Osteocyte (in vitro differentiated cells): Measurements from ENCODE around the gene PACS1. TPM values are rescaled to one million over a fixed set of nuclear protein-coding genes. Genes with fewer than 3 reads are reported as not detected.
"Not testable (repeated sequence)": the region's sequence is repeated elsewhere in the genome, so short reads cannot be mapped to it uniquely, and the experiment has no call there.

ENCODE experiments used
- DNase-seq: peaks from one replicate; pipeline ENCODE4 v3.0.0; 2021; ENCODE audit warnings: mixed read lengths; ENCODE audit not compliant: unreplicated experiment; ENCODE audit errors: extremely low spot score
- H3K27ac Mint-ChIP-seq: one replicate; pipeline ENCODE4 v1.8.0; 2021; ENCODE audit warnings: mild to moderate bottlenecking, mixed read lengths; ENCODE audit not compliant: unreplicated experiment
- H3K27me3 Mint-ChIP-seq: one replicate; pipeline ENCODE4 v1.8.0; 2021; ENCODE audit warnings: mixed read lengths; ENCODE audit not compliant: unreplicated experiment
- H3K36me3 Mint-ChIP-seq: one replicate; pipeline ENCODE4 v1.8.0; 2021; ENCODE audit warnings: mixed read lengths; ENCODE audit not compliant: unreplicated experiment
- H3K4me1 Mint-ChIP-seq: one replicate; pipeline ENCODE4 v1.8.0; 2021; ENCODE audit warnings: mixed read lengths; ENCODE audit not compliant: unreplicated experiment
- H3K4me3 Mint-ChIP-seq: one replicate; pipeline ENCODE4 v1.8.0; 2021; ENCODE audit warnings: mild to moderate bottlenecking, moderate library complexity, mixed read lengths; ENCODE audit not compliant: unreplicated experiment
- H3K9me3 Mint-ChIP-seq: one replicate; pipeline ENCODE4 v1.8.0; 2021; ENCODE audit warnings: mixed read lengths; ENCODE audit not compliant: unreplicated experiment
- total RNA-seq: library from RNA; stranded (reverse); gene quantifications from 2 replicates; pipeline ENCODE4 v1.2.1, GENCODE V29; 2021
- TF ChIP-seq, protein P1 (sequence below): fragments of 200-600 bp; sonication (generic); IDR thresholded peaks from 2 replicates; pipeline ENCODE4 v1.5.0; 2021; ENCODE audit warnings: antibody characterized with exemption, mild to moderate bottlenecking, moderate library complexity

Gene PACS1
- total RNA-seq, 1 donor from 2014 or later: 83.8 TPM

DNA sequence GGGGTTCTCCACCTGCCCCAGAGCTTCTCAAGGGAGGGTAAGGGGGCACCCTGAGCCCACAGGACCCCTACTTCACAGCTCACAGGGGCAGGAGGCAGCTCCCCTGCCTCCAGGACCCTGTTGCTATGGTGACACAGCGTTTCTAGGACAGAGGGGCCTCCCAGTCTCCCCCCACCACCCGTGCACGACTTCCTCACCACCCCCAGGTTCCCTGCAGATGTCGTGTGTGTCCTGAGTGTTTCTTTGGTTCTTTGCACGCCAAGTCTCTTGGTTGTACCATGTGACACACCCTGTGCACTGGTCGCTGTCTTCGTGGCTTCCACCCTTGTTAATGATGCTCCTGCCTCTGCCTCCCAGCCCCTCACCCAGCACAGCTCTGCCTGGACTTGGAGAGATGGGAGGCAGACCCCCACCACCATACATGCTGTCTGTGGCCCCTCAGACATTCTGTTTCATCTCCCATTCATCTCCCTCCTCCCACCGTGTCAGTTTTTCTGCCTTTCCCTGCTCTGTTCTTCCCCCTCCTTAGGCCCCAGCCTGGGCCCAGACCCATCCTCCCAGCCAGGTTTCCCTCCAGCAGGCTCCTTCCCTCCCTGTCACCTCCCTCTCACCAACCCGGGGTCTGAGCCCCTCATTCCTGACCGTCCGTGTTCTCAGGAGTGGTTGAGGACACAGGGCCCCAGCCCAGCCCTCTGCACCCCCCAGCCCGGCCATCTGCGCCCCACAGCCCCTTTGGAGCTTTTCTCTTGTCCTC, 173.9 kb downstream of the PACS1 start:
- Mint-ChIP-seq H3K27me3 (no peaks in the 10 kb centered on the region), H3K36me3 (peaks cover 22% of the 10 kb centered on the region), H3K4me3 (no peak overlapping the region), H3K27ac (no peak overlapping the region), H3K9me3 (no peaks in the 10 kb centered on the region), H3K4me1 (no peaks in the 10 kb centered on the region)
- TF ChIP-seq, protein P1, sequence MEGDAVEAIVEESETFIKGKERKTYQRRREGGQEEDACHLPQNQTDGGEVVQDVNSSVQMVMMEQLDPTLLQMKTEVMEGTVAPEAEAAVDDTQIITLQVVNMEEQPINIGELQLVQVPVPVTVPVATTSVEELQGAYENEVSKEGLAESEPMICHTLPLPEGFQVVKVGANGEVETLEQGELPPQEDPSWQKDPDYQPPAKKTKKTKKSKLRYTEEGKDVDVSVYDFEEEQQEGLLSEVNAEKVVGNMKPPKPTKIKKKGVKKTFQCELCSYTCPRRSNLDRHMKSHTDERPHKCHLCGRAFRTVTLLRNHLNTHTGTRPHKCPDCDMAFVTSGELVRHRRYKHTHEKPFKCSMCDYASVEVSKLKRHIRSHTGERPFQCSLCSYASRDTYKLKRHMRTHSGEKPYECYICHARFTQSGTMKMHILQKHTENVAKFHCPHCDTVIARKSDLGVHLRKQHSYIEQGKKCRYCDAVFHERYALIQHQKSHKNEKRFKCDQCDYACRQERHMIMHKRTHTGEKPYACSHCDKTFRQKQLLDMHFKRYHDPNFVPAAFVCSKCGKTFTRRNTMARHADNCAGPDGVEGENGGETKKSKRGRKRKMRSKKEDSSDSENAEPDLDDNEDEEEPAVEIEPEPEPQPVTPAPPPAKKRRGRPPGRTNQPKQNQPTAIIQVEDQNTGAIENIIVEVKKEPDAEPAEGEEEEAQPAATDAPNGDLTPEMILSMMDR: no peak
- DNase-seq: no peak

DNA sequence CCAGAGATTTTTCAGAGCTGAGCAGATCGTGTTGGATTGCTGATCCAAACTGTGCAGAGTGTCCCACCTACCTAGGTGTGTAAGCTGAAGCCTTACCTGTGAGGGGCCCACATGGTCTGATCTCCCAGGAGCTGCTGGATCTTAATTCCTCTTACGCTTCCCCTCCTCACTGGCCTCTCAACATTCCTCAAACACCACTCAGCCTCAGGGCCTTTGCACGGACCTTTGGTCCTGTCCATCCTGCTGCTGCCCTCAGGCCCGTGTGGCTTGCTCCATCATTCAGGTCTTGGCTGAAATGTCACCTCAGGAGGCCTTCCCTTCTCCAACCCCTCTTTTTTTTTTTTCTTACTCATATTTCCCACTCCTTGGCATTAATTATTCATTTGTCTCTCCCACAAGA, 177.2 kb downstream of the PACS1 start:
- Mint-ChIP-seq H3K9me3 (no peaks in the 10 kb centered on the region), H3K27me3 (no peaks in the 10 kb centered on the region), H3K4me1 (no peaks in the 10 kb centered on the region), H3K36me3 (peaks cover 19% of the 10 kb centered on the region), H3K4me3 (no peak overlapping the region), H3K27ac (no peak overlapping the region)
- TF ChIP-seq, protein P1: no peak
- no peak for DNase-seq

DNA sequence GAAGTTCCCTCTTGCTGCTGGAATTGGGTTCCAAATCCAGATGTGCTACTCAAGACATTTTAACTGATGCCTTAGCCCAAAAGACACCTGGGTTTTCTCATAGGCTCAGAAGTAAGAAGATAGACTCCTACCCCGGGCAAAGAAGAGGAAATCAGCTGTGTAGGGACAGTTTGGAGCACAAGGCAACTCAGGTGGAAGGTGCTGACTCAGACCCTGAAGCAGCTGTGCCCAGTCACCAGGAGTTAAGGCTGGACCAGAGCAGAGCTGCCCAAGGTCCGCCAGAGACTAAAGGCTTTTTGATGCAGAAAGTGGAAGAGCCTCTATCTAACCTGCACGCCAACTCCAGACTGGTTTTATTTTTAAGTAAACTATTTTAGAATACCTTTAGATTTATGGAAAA, 177.7 kb downstream of the PACS1 start:
- no peak for DNase-seq
- no peaks in the 10 kb centered on the region for H3K4me1 Mint-ChIP-seq
- no peak overlapping the region for H3K4me3 Mint-ChIP-seq
- no peak overlapping the region for H3K27ac Mint-ChIP-seq
- H3K27me3 Mint-ChIP-seq: no peaks in the 10 kb centered on the region
- TF ChIP-seq, protein P1: no peak
- H3K36me3 Mint-ChIP-seq: peaks cover 16% of the 10 kb centered on the region
- H3K9me3 Mint-ChIP-seq: no peaks in the 10 kb centered on the region

- Mint-ChIP-seq H3K9me3 (no peaks in the 10 kb centered on the region), H3K4me3 (no peak overlapping the region), H3K36me3 (peaks cover 22% of the 10 kb centered on the region), H3K27me3 (no peaks in the 10 kb centered on the region), H3K4me1 (no peaks in the 10 kb centered on the region), H3K27ac (no peak overlapping the region)
- no peak for DNase-seq
- TF ChIP-seq, protein P1: no peak
Observed at GRCh38 chr11:66248903-66249302, 178.8 kb downstream of the PACS1 start.

- DNase-seq: no peak
- H3K9me3 Mint-ChIP-seq: no peaks in the 10 kb centered on the region
- TF ChIP-seq, protein P1: no peak
- no peak overlapping the region for H3K4me3 Mint-ChIP-seq
- H3K4me1 Mint-ChIP-seq: peaks cover 3% of the 10 kb centered on the region
- H3K36me3 Mint-ChIP-seq: peaks cover 14% of the 10 kb centered on the region
- no peaks in the 10 kb centered on the region for H3K27me3 Mint-ChIP-seq
- H3K27ac Mint-ChIP-seq: no peak overlapping the region
Observed at GRCh38 chr11:66251809-66252208, 181.7 kb downstream of the PACS1 start.

- H3K9me3 Mint-ChIP-seq, H3K36me3 Mint-ChIP-seq, H3K4me3 Mint-ChIP-seq, H3K27me3 Mint-ChIP-seq, H3K4me1 Mint-ChIP-seq, H3K27ac Mint-ChIP-seq, DNase-seq: not testable (repeated sequence)
Observed at GRCh38 chr11:66253081-66253480, 183.0 kb downstream of the PACS1 start.
